SU-DHL-6 (cell line): ENCODE results near the gene SERPINA5.

Source experiments
- CTCF ChIP-seq: fragments of 200-600 bp; sonication (generic); IDR thresholded peaks from one replicate; pipeline ENCODE4 v1.5.1; 2017; ENCODE audit warnings: antibody characterized with exemption, mild to moderate bottlenecking, low read length, moderate library complexity; ENCODE audit not compliant: insufficient read depth, poor library complexity, severe bottlenecking
- EZH2phosphoT487 ChIP-seq: fragments of 200-600 bp; sonication (generic), shearing (Covaris generic); conservative IDR thresholded peaks from 2 replicates; pipeline ENCODE4 v1.6.1; 2018; ENCODE audit warnings: mild to moderate bottlenecking, antibody characterized with exemption, low read length, moderate library complexity, mixed read lengths

GRCh38 chr14:94602722-94603121 is 21.5 kb downstream of the SERPINA5 start:
- no peak for TF ChIP-seq CTCF
- no peak for TF ChIP-seq EZH2phosphoT487
